GM21717 (cell line): Measurements from ENCODE around the gene KCNG1.
A peak's percentile ranks its signal among the peaks of the same experiment; 100 is the strongest.

Experiments used
- ATAC-seq: cut with Tn5 transposase; IDR thresholded peaks from one replicate; pipeline ENCODE4 v1.9.1; 2021; ENCODE audit warnings: mild to moderate bottlenecking, moderate library complexity; ENCODE audit not compliant: unreplicated experiment

Gene KCNG1

GRCh38 chr20:51013577-51014330 is 9.2 kb downstream of the KCNG1 start:
- ATAC-seq: no peak

GRCh38 chr20:51012357-51012756 is 10.6 kb downstream of the KCNG1 start:
- ATAC-seq: no peak

GRCh38 chr20:51011479-51011878 is 11.4 kb downstream of the KCNG1 start:
- ATAC-seq: no peak

GRCh38 chr20:51010932-51011331 is 12.0 kb downstream of the KCNG1 start:
- ATAC-seq: no peak

- no peak for ATAC-seq
These were observed 12.9 kb downstream of the KCNG1 start for GRCh38 chr20:51010043-51010365.

GRCh38 chr20:51009303-51010042 is 13.4 kb downstream of the KCNG1 start:
- ATAC-seq: no peak

- ATAC-seq: no peak
These were observed 14.2 kb downstream of the KCNG1 start for GRCh38 chr20:51008718-51009117.

GRCh38 chr20:51005214-51005613 is 17.7 kb downstream of the KCNG1 start:
- no peak for ATAC-seq

GRCh38 chr20:51004781-51005180 is 18.1 kb downstream of the KCNG1 start:
- no peak for ATAC-seq

GRCh38 chr20:51004305-51004727 is 18.6 kb downstream of the KCNG1 start:
- ATAC-seq: no peak

- no peak for ATAC-seq
These were observed 19.2 kb downstream of the KCNG1 start for GRCh38 chr20:51003753-51004152.

- ATAC-seq: no peak
These were observed 20.3 kb downstream of the KCNG1 start for GRCh38 chr20:51002633-51003032.

- ATAC-seq: no peak
These were observed 21.3 kb downstream of the KCNG1 start for GRCh38 chr20:51001430-51002265.

- ATAC-seq: no peak
These were observed 23.6 kb downstream of the KCNG1 start for GRCh38 chr20:50999355-50999754.

- ATAC-seq: no peak
These were observed 25.7 kb downstream of the KCNG1 start for GRCh38 chr20:50996901-50997865.

- ATAC-seq: no peak
These were observed 27.4 kb downstream of the KCNG1 start for GRCh38 chr20:50995506-50995905.

- no peak for ATAC-seq
These were observed 29.0 kb downstream of the KCNG1 start for GRCh38 chr20:50993876-50994275.

GRCh38 chr20:50992733-50993457 is 30.0 kb downstream of the KCNG1 start:
- ATAC-seq: peak; percentile 80

GRCh38 chr20:50992336-50992732 is 30.6 kb downstream of the KCNG1 start:
- ATAC-seq: no peak

- ATAC-seq: no peak
These were observed 31.8 kb downstream of the KCNG1 start for GRCh38 chr20:50991076-50991475.
